HepG2 (cell line): ENCODE results near the gene NXN. TPM values are rescaled to one million over a fixed set of nuclear protein-coding genes. Genes with fewer than 3 reads are reported as not detected.

Experiments used
- ATAC-seq: fragments of 200-7000 bp; cut with Tn5 transposase; 3 replicates; pipeline ENCODE4 v1.9.1; 2020; ENCODE audit warnings: mild to moderate bottlenecking, moderate library complexity
- BruUV-seq: library from RNA; stranded (reverse); fragments of 400-500 nt; replicated peaks from 2 replicates; lab custom pipeline; 2021; lab: Mats Ljungman, UMichigan
- CTCF ChIA-PET: fragments of 300-600 bp; formaldehyde crosslinking; extraction: SDS; loops from one replicate; lab custom pipeline; 2021; ENCODE audit warnings: low total read pairs, inconsistent platforms, low intra/inter-chr PET ratio; lab: Yijun Ruan, JAX
- POLR2A ChIA-PET: fragments of 350-600 bp; sonication (Branson Sonifier 250); formaldehyde crosslinking; loops from one replicate; lab custom pipeline; 2020; ENCODE audit warnings: antibody characterized with exemption, inconsistent platforms; lab: Yijun Ruan, JAX
- DNase-seq: peaks from one replicate; pipeline ENCODE4 v3.0.0-alpha.2; 2015; ENCODE audit warnings: low spot score
- FAIRE-seq: peaks from 3 replicates; lab custom pipeline; 2011; peaks lifted over from hg19 to GRCh38; lab: Jason Lieb, UNC
- H2AFZ ChIP-seq: one replicate; pipeline ENCODE4 v1.6.1; 2011; ENCODE audit warnings: low read length, inconsistent platforms
- H3K27ac ChIP-seq: fragments of 300-600 bp; 3 replicates; pipeline ENCODE4 v1.8.0; 2011; ENCODE audit warnings: mixed run types, mild to moderate bottlenecking, mixed read lengths, low read length, inconsistent platforms; ENCODE audit not compliant: insufficient read depth; ENCODE audit errors: extremely low read length
- H3K27me3 ChIP-seq, 2 experiments: fragments of 200-600 bp in 1 of 2; 2 replicates in 1 of 2; 3 replicates in 1 of 2; pipeline versions ENCODE4 v1.6.0 to v1.8.0; 2011; ENCODE audit warnings: low read length in 2 of 2, mild to moderate bottlenecking in 2 of 2, moderate library complexity in 2 of 2, inconsistent platforms in 1 of 2; ENCODE audit not compliant: insufficient read depth in 2 of 2, control insufficient read depth in 1 of 2
- H3K36me3 ChIP-seq, 2 experiments: fragments of 200-600 bp in 1 of 2; replicated peaks in 1 of 2; 2 replicates in 1 of 2; 3 replicates in 1 of 2; pipeline versions ENCODE4 v1.5.1 to v1.8.0; 2011; ENCODE audit warnings: low read length in 2 of 2, inconsistent platforms in 1 of 2; ENCODE audit not compliant: insufficient read depth in 2 of 2, control insufficient read depth in 1 of 2
- H3K4me1 ChIP-seq: 2 replicates; pipeline ENCODE4 v1.5.1; 2012; ENCODE audit warnings: low read length, inconsistent platforms; ENCODE audit not compliant: insufficient read depth
- H3K4me2 ChIP-seq: 2 replicates; pipeline ENCODE4 v1.6.0; 2011; ENCODE audit warnings: low read depth, low read length, inconsistent platforms
- H3K4me3 ChIP-seq, 3 experiments: fragments of 200-600 bp in 1 of 3; sonication (generic), shearing (Covaris generic) in 1 of 3; replicated peaks in 1 of 3; 2 replicates each; pipeline ENCODE4 v1.5.1; 2011 to 2016; ENCODE audit warnings: low read length in 3 of 3, inconsistent platforms in 2 of 3, low read depth in 2 of 3, mild to moderate bottlenecking in 2 of 3, control low read depth in 1 of 3, mixed read lengths in 1 of 3; ENCODE audit not compliant: insufficient read depth in 1 of 3
- H3K79me2 ChIP-seq: one replicate; pipeline ENCODE4 v1.6.1; 2011; ENCODE audit warnings: low read length, inconsistent platforms; ENCODE audit not compliant: insufficient read depth
- H3K9ac ChIP-seq: 2 replicates; pipeline ENCODE4 v1.6.0; 2011; ENCODE audit warnings: mild to moderate bottlenecking, low read depth, low read length, inconsistent platforms; ENCODE audit not compliant: insufficient read depth
- H3K9me3 ChIP-seq: 2 replicates; pipeline ENCODE4 v1.5.1; 2012; ENCODE audit warnings: mild to moderate bottlenecking, low read length
- H4K20me1 ChIP-seq: 2 replicates; pipeline ENCODE4 v1.6.0; 2011; ENCODE audit warnings: inconsistent platforms, mild to moderate bottlenecking, low read length, moderate library complexity; ENCODE audit not compliant: insufficient read depth
- GLMP ChIP-seq: sonication (generic); formaldehyde crosslinking; IDR thresholded peaks from 2 replicates; pipeline ENCODE4 v1.9.0; 2021; ENCODE audit warnings: missing genetic modification reagents, mild to moderate bottlenecking, borderline replicate concordance
- HDAC1 ChIP-seq: sonication (generic); formaldehyde crosslinking; IDR thresholded peaks from 2 replicates; pipeline ENCODE4 v1.5.1; 2020; ENCODE audit warnings: mild to moderate bottlenecking, missing genetic modification reagents
- HNRNPLL ChIP-seq: fragments of 200-400 bp; formaldehyde crosslinking; IDR thresholded peaks from 2 replicates; pipeline ENCODE4 v1.6.1; 2017; ENCODE audit warnings: mild to moderate bottlenecking, low read depth, low read length; ENCODE audit not compliant: poor library complexity, severe bottlenecking
- SNAPC5 ChIP-seq: sonication (generic); formaldehyde crosslinking; IDR thresholded peaks from 2 replicates; pipeline ENCODE4 v1.8.1; 2023; ENCODE audit warnings: mild to moderate bottlenecking, missing genetic modification reagents, borderline replicate concordance
- SP2 ChIP-seq: sonication (generic); formaldehyde crosslinking; IDR thresholded peaks from 2 replicates; pipeline ENCODE4 v1.5.1; 2020; ENCODE audit warnings: mild to moderate bottlenecking, missing genetic modification reagents
- ZMAT3 ChIP-seq: sonication (generic); formaldehyde crosslinking; conservative IDR thresholded peaks from 2 replicates; pipeline ENCODE4 v1.7.0; 2021; ENCODE audit warnings: missing genetic modification reagents
- ZNF121 ChIP-seq: sonication (generic); formaldehyde crosslinking; IDR thresholded peaks from 2 replicates; pipeline ENCODE4 v1.5.0; 2020; ENCODE audit warnings: mild to moderate bottlenecking, missing genetic modification reagents
- ZNF160 ChIP-seq: sonication (generic); formaldehyde crosslinking; IDR thresholded peaks from 2 replicates; pipeline ENCODE4 v1.8.0; 2022; ENCODE audit warnings: mild to moderate bottlenecking, inconsistent platforms, missing genetic modification reagents
- ZNF232 ChIP-seq: sonication (generic); formaldehyde crosslinking; IDR thresholded peaks from 2 replicates; pipeline ENCODE4 v1.4.0; 2020; ENCODE audit warnings: missing genetic modification reagents, borderline replicate concordance
- ZNF256 ChIP-seq: sonication (generic); formaldehyde crosslinking; conservative IDR thresholded peaks from 2 replicates; pipeline ENCODE4 v1.4.0; 2020; ENCODE audit warnings: missing genetic modification reagents
- ZNF558 ChIP-seq: sonication (generic); formaldehyde crosslinking; IDR thresholded peaks from 2 replicates; pipeline ENCODE4 v1.9.0; 2022; ENCODE audit warnings: mild to moderate bottlenecking, missing genetic modification reagents, borderline replicate concordance
- WGBS: methylation state at CpG from one replicate; pipeline ENCODE4 v1.1.6; 2017; ENCODE audit warnings: low lambda C conversion rate; 5-methylcytosine and 5-hydroxymethylcytosine counted together
- in situ Hi-C: cut with HindIII; loops from 2 replicates; pipeline ENCODE4 v1.10.0; 2017; ENCODE audit warnings: low pct_unique_long_range_greater_than_20kb; ENCODE audit not compliant: extremely low pct_ligation_motif_present
- intact Hi-C: fragments of 100-400 bp; cut with micrococcal nuclease; formaldehyde crosslinking; loops from one replicate; pipeline ENCODE4 v1.10.0; 2022; ENCODE audit not compliant: unreplicated experiment
- polyA plus RNA-seq, 8 experiments: library from polyadenylated mRNA; depleted of rRNA in 3 of 8; stranded (reverse) in 7 of 8; unstranded in 1 of 8; fragments of >200 nt; fragmentation: Illumina TruSeq in 4 of 8; extraction: Trizol in 4 of 8; gene quantifications; 2 replicates each; pipeline versions ENCODE4 v1.2.1 to v1.2.3, GENCODE V29; 2011 to 2016; ENCODE audit warnings: low read depth in 4 of 8, missing spikeins in 1 of 8, mixed read lengths in 1 of 8; ENCODE audit not compliant: insufficient read depth in 1 of 8
- total RNA-seq, 5 experiments: library from RNA; depleted of rRNA; stranded (reverse); fragments of >200 nt; fragmentation: Illumina TruSeq; extraction: Trizol; gene quantifications; 2 replicates each; pipeline ENCODE4 v1.2.3, GENCODE V29; 2016; ENCODE audit warnings: low read depth in 1 of 5

NXN gene
- total and polyA plus RNA-seq, 2 of the 13 experiments (the other 11 are each of a cell fraction or from before 2014, with no cell fraction given), result 22.2 to 24.3 TPM

GRCh38 chr17:835263-835662 is 144.3 kb downstream of the NXN start (continued):
- TF ChIP-seq SNAPC5 (CRISPR knock-in tag), result no peak
- TF ChIP-seq, all 625 proteins: peak for 0

- peaks cover 0 to 1% of the 10 kb centered on the region in 2 experiments; a peak in 1 of 5 replicates for H3K36me3 ChIP-seq
- DNase-seq, result no peak
- no peaks in the 10 kb centered on the region for H3K79me2 ChIP-seq
- H3K9me3 ChIP-seq, result no peaks in the 10 kb centered on the region
- POLR2A ChIA-PET, result no interaction called here
- H3K4me2 ChIP-seq, result no peak overlapping the region
- no peak overlapping the region for H3K27ac ChIP-seq
- FAIRE-seq, result no peak
- intact Hi-C loops, result no loop called here
- H3K9ac ChIP-seq, result no peak overlapping the region
- in situ Hi-C loops, result no loop called here
- no peak overlapping the region for H3K4me3 ChIP-seq
- WGBS, result 95% methylated on average over 4 of the region's 6 CpGs
- CTCF ChIA-PET, result no interaction called here
- no peaks in the 10 kb centered on the region for H3K4me1 ChIP-seq
- H3K27me3 ChIP-seq, result no peaks in the 10 kb centered on the region
- BruUV-seq, result no TSS peak
- H4K20me1 ChIP-seq, result no peaks in the 10 kb centered on the region
- ATAC-seq, result no peak; the same call in 2 of the 3 replicates
- no peak overlapping the region for H2AFZ ChIP-seq
- TF ChIP-seq SP2 (no peak), ZNF121 (CRISPR knock-in tag) (peak; percentile 44; the same call in 1 of the 2 replicates), ZNF256 (no peak), ZNF232 (no peak)
These were observed 145.4 kb downstream of the NXN start for GRCh38 chr17:834136-834535.

DNA sequence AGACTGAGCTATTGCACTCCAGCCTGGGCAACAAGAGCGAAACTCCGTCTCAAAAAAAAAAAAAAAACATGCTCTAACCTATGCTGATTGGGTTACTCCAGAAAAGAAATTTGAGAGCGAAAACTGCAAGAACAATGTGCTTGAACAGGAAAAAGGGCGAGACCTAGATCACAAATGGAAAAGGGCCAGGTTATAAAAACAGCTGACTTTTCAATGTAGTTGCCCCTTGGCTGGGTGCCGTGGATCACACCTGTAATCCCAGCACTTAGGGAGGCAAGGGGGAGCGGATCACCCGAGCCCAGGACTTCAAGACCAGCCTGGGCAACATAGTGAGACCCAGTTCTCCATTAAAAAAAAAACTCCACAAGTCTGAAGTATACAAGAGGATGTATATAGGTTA is 148.6 kb downstream of the NXN start:
- no peaks in the 10 kb centered on the region for H3K27me3 ChIP-seq
- 95% methylated on average over 7 of the region's 7 CpGs for WGBS
- no peaks in the 10 kb centered on the region for H4K20me1 ChIP-seq
- H3K79me2 ChIP-seq, result no peaks in the 10 kb centered on the region
- no peaks in the 10 kb centered on the region; a peak in 1 of 5 replicates for H3K36me3 ChIP-seq
- POLR2A ChIA-PET, result no interaction called here
- in situ Hi-C loops (no loop called here), intact Hi-C loops (no loop called here)
- ATAC-seq, result no peak
- no peak overlapping the region for H3K27ac ChIP-seq
- CTCF ChIA-PET, result no interaction called here
- no peak overlapping the region for H3K9ac ChIP-seq
- H3K4me1 ChIP-seq, result no peaks in the 10 kb centered on the region
- no peak overlapping the region for H2AFZ ChIP-seq
- FAIRE-seq, result no peak
- no peak overlapping the region for H3K4me3 ChIP-seq
- no peaks in the 10 kb centered on the region for H3K9me3 ChIP-seq
- BruUV-seq, result no TSS peak
- no peak for DNase-seq
- H3K4me2 ChIP-seq, result no peak overlapping the region
- TF ChIP-seq ZNF160 (CRISPR knock-in tag) (no peak), HDAC1 (CRISPR knock-in tag) (no peak), ZMAT3 (CRISPR knock-in tag) (no peak), ZNF558 (CRISPR knock-in tag) (no peak), GLMP (CRISPR knock-in tag) (no peak), HNRNPLL (no peak)
